GM21737 (cell line): ENCODE data around the gene CRYBB1.

Experiments used
- ATAC-seq: cut with Tn5 transposase; IDR thresholded peaks from one replicate; pipeline ENCODE4 v1.9.1; 2021; ENCODE audit warnings: mild to moderate bottlenecking, moderate library complexity; ENCODE audit not compliant: unreplicated experiment

Gene CRYBB1

GRCh38 chr22:26610072-26610958, 7.5 kb downstream of the CRYBB1 start:
- peak; percentile 77 for ATAC-seq

DNA sequence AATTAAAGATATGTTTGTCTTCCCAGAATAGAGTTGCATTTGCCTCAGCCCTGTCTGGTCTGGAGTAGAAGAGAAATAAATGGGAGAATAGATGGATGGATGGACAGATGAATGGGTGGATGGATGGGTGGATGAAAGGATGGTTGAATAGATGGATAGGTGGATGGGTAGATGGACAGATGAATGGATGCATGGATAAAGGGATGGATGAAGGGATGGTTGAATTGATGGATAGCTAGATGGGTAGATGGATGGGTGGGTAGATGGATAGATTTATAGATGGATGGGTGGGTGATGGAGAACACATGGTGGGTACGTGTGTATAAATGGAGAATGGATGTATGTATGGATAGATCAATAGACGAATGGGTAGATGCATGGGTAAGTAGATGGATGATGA, 8.5 kb downstream of the CRYBB1 start:
- no peak for ATAC-seq

DNA sequence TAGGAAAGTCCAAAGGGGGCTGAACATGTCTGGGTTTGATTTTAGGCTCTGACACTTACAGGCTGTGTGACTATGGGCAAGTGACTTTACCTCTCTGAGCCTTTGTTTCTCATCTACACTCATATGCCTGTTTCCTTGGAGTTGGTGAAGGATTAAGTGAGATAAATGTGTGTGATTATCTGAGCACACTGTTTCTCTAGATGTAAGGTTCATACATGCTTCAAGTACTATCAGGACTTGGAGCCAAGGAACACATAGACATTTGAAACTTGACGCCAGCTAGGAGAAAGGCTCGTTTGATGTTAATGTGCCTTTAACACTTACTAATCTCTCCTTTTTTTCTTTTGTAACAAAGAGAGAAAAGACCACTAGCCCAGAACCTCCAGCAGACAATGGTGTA, 9.7 kb downstream of the CRYBB1 start:
- no peak for ATAC-seq

- no peak for ATAC-seq
Measured at GRCh38 chr22:26606611-26607010, 11.2 kb downstream of the CRYBB1 start.

GRCh38 chr22:26604368-26604767, 13.5 kb downstream of the CRYBB1 start:
- no peak for ATAC-seq

DNA sequence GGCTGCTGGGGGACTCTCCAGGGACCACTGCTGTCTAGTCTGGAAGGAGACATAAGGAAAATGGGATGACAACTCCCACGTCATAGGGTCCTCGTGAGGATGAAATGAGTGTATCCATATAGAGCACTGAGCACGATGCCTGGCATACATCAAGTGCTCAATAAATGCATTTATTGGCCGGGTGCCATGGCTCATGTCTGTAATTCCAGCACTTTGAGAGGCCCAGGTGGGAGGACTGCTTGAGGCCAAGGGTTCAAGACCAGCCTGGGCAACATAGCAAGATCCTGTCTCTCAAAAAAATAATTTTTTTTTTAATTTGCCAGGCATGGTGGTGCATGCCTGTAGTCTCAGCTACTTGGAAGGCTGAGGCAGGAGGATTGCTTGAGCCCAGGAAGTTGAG, 15.7 kb downstream of the CRYBB1 start:
- ATAC-seq = no peak

GRCh38 chr22:26601726-26602125, 16.1 kb downstream of the CRYBB1 start:
- no peak for ATAC-seq

GRCh38 chr22:26599505-26599904, 18.3 kb downstream of the CRYBB1 start:
- no peak for ATAC-seq

- ATAC-seq = no peak
Measured at GRCh38 chr22:26597480-26597879, 20.3 kb downstream of the CRYBB1 start.

DNA sequence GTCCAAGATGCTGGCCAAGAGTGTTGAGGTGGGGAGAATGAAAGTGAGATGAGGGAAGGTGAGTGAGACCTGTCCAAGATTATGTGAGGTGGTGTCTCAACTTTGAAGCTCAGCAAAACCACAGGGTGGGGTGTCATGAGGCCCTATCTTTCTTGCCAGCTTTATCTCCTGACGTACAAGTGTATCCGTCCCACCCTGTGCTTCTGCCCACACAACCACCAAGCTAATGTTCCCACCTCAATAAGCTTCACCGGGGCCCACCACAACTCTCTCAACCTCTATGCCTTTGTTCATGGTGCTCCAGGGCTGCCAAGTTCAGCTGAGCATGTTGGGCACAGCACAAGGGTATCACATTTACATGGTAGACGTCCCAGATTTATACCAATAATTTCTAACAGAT, 20.8 kb downstream of the CRYBB1 start:
- ATAC-seq = no peak

DNA sequence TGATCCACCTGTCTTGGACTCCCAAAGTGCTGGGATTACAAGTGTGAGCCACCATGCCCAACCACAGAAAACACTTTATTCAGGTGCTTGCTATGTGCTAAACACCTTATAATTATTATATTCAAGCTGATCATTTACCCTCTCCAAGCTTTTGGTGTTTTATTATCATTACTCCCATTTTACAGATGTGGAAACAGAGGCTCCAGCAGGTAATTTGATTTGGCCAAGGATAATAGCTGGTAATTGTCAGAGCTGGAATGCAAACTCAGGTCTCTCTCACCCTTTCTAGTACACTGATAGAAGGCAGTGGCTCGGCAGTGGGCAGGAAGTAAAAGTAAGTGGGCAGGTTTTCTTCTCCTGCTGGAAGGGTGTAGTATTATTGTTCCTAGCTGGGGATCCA, 24.1 kb downstream of the CRYBB1 start:
- ATAC-seq = no peak

GRCh38 chr22:26592421-26592891, 25.4 kb downstream of the CRYBB1 start:
- ATAC-seq = no peak

GRCh38 chr22:26589845-26590736, 27.7 kb downstream of the CRYBB1 start, which contains the start of gene TPST2:
Gene TPST2 (minus strand): TSS chr22:26590132. CDS start chr22:26541630, 48,502 bp downstream.
- ATAC-seq = peak; percentile 68

DNA sequence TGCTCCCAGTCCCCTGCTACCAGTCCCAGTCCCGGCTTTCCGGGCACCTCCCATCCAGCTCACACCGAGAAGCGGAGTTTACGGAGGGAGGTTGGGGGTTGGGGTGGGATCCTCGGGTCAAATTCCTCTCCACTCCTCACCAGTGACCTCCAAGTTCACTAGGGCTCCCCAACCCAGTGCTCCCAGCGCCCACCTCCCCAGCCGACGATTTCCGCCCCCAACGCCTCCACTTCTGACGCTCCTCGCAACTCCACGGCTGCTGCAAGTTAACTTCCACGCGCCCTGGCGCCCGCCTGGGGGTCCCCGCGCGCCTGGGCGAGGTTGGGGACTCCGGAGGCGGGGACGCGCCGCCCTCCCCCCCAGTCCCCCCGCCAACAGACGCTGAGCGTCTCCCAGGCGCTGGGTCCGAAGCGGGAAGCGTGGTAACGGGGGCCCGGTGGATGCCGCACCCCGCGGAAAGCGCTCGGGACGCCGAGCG, 28.4 kb downstream of the CRYBB1 start:
- ATAC-seq = peak; percentile 11

DNA sequence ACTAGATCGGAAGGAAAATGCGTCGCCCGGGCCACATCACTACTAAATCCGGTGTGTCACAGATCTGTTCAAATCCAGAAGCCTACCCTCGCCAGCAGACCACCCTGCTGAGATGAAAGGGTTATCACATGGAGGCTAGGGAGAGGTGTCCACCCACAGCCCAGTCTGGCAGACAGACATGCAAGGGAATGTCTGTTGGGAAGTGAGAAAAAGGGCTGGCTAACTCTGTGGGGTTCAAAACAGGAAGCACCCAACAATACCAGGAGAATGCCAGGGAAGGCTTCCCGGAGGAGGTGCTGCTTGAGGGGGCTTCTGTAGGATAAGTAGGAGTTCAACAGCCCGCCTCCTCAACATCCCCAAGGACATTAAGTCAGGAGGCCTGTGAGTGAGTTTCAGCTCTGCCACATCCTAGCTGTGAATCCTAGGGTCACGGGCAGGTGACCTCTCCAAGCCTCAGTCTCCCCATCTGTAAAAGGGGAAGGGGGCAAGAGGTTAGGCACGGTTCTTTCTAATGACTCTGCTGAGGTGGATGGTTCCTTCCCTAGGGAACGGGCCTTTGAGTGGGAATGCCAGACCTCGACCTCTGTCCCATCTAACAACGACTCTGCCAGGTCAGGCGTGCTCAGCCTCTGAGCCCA, 29.0 kb downstream of the CRYBB1 start:
- ATAC-seq = no peak

- no peak for ATAC-seq
Measured at GRCh38 chr22:26587991-26588613, 29.7 kb downstream of the CRYBB1 start.

DNA sequence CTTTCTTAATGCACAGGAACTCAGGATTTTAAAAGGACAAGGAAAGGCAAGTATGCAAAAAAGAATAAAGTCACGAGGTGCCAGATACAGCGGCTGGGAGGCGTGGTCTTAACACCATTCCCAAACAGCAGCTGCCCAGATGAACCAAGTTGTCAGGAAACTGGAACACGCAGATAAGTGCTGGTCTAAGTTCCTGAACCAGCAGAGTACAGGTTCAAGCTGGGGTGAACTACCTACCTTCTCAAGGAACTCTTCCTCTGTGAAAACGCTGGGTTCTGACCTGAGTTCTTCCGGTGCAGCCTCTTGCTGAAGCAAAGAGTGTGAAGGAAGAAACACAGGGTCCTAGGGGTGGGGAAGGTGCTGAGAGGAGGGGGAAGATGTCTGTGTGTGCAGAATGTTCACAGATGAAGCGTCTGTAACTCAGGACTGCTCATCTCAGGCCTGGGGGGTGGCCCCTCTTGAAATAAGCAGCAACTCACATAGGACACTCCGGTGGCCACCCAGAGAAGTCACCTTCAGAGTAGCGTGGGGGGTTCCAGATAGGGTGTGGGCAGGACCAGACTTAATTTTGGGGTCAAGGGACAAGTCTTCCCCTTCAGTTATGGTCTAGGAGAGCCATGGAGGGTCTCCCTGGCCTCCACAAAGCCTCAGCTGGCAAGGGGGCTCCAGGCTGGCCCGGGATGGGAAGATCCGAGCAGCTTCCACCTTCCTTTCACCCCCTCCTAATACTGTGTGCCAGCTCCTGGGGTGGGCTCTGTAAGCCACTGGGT, 31.1 kb downstream of the CRYBB1 start:
- no peak for ATAC-seq

DNA sequence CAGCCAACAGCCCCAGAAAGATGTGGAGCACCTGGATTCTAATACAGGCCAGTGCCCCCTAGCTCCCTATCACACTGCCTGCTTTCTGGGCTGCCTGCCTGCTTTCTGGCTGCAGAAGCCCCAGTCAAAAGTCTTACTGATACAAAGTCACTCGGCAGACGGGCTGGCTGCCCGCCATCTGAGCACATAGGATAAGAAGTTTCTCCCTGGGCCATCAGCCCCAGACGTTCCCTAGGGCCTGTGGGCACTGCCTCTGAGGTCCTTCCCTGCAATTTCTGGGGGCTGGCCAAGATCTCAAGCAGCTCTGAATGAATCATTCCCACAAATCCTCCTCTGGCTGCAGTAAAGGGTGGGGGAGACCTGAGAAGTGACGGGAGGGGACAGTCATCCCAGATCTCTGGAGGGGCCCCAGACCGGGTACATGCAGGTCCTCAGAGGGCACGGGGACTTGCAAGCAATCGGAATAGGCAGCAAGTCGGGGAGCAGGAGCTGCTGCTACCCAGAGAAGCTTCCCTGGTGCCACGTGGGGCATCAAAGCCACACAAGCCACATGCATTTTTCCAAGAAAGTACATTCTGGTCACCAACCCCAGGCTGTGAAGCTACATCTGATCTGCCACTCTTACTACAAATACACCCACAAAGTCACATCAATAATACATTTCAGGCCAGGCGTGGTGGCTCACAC, 32.6 kb downstream of the CRYBB1 start:
- no peak for ATAC-seq

GRCh38 chr22:26584010-26584409, 33.8 kb downstream of the CRYBB1 start:
- no peak for ATAC-seq
